Upper lobe of left lung (tissue), 4 donors: Measurements from ENCODE around the gene FTO.
A peak's percentile ranks its signal among the peaks of the same experiment; 100 is the strongest.

Source experiments
- EP300 ChIP-seq, 4 donors: sonication (generic); formaldehyde crosslinking; IDR thresholded peaks; one replicate each; pipeline ENCODE4 v1.5.1; 2017; ENCODE audit warnings: antibody characterized with exemption in 4 of 4, control low read depth in 2 of 4
- POLR2A ChIP-seq, 4 donors: fragments of 450-650 bp; IDR thresholded peaks; one replicate each; pipeline ENCODE4 v1.5.1; 2016 to 2017; ENCODE audit warnings: antibody characterized with exemption in 4 of 4, mild to moderate bottlenecking in 2 of 4
- POLR2AphosphoS5 ChIP-seq, 2 donors: sonication (generic); formaldehyde crosslinking; IDR thresholded peaks; one replicate each; pipeline ENCODE4 v1.5.1; 2017; ENCODE audit warnings: antibody characterized with exemption in 2 of 2
- TF ChIP-seq, protein P1 (sequence below), 6 experiments: fragments of 450-650 bp in 4 of 6; fragments of 200-600 bp in 2 of 6; sonication (generic) in 2 of 6; IDR thresholded peaks; one replicate each; pipeline ENCODE4 v1.5.1; 2016 to 2019; ENCODE audit warnings: antibody characterized with exemption in 6 of 6

DNA sequence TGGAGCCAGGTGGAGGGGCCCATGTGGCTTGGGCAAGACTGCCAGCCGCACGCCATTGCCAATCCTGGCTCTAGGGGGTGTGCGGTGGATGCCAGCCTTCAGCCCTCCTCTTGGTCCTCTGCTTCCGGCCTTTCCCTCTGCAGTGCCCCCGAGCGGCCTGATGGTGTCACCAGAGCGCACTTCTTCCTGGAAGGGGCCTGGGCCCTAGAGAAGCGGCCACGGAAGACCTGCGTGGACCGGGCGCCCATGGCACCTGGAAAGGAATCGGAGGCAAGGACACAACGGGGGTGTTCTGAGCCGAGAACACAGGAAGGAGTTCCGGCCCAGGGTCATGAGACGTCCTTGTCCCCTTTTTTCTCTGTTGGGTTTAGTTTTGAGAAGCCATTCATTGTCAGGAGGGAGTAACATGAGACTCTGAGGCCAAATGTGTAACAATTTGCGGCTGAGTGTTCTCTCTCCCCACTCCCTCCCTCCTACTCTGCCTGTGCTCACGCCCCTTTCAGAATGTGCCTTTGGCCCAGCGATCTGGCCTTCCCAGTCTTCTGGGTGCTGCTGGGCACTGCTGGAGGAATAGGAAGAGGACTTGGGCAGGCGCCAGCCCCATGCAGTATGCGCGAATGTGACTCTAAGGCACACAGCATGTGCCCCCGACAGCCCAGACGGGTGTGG is 489.8 kb downstream of the FTO start:
- peak in 1 of 4 donors; percentile 53 for TF ChIP-seq POLR2A (IDR thresholded peaks at IDR 0.05)
- TF ChIP-seq, protein P1, sequence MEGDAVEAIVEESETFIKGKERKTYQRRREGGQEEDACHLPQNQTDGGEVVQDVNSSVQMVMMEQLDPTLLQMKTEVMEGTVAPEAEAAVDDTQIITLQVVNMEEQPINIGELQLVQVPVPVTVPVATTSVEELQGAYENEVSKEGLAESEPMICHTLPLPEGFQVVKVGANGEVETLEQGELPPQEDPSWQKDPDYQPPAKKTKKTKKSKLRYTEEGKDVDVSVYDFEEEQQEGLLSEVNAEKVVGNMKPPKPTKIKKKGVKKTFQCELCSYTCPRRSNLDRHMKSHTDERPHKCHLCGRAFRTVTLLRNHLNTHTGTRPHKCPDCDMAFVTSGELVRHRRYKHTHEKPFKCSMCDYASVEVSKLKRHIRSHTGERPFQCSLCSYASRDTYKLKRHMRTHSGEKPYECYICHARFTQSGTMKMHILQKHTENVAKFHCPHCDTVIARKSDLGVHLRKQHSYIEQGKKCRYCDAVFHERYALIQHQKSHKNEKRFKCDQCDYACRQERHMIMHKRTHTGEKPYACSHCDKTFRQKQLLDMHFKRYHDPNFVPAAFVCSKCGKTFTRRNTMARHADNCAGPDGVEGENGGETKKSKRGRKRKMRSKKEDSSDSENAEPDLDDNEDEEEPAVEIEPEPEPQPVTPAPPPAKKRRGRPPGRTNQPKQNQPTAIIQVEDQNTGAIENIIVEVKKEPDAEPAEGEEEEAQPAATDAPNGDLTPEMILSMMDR (IDR thresholded peaks at IDR 0.05): peak; percentile 74 to 94 (median 86)
- no peak for TF ChIP-seq EP300 (IDR thresholded peaks at IDR 0.05)
- TF ChIP-seq POLR2AphosphoS5 (IDR thresholded peaks at IDR 0.05): peak in 1 of 2 donors; percentile 28
